Psoas muscle (tissue), 8 donors: ENCODE results near the gene CADM4. TPM values are rescaled to one million over a fixed set of nuclear protein-coding genes. Genes with fewer than 3 reads are reported as not detected.

ENCODE experiments used
- ATAC-seq, 4 donors: fragments of 200-7000 bp; cut with Tn5 transposase; one replicate each; pipeline ENCODE4 v1.9.1; 2020; ENCODE audit warnings: moderate library complexity in 3 of 4, mild to moderate bottlenecking in 2 of 4
- DNase-seq, 2 donors: peaks; one replicate each; pipeline ENCODE4 v3.0.0-alpha.2; 2020
- H3K27ac ChIP-seq: fragments of 200-600 bp; one replicate; pipeline ENCODE4 v1.8.0; 2022
- H3K27me3 ChIP-seq, 3 donors: fragments of 200-600 bp in 1 of 3; one replicate each; pipeline versions ENCODE4 v1.6.1 to v1.8.0; 2013 to 2022; ENCODE audit warnings: low read length in 2 of 3, mild to moderate bottlenecking in 2 of 3, moderate library complexity in 1 of 3; ENCODE audit not compliant: insufficient read depth in 3 of 3
- H3K36me3 ChIP-seq, 2 donors: fragments of 200-600 bp in 1 of 2; one replicate each; pipeline versions ENCODE4 v1.6.1 to v1.8.0; 2013 to 2022; ENCODE audit warnings: low read depth in 1 of 2, mild to moderate bottlenecking in 1 of 2, moderate library complexity in 1 of 2; ENCODE audit not compliant: insufficient read depth in 1 of 2
- H3K4me1 ChIP-seq: fragments of 200-600 bp; one replicate; pipeline ENCODE4 v1.8.0; 2022
- H3K4me3 ChIP-seq: fragments of 200-600 bp; one replicate; pipeline ENCODE4 v1.8.0; 2022; ENCODE audit warnings: mild to moderate bottlenecking
- H3K9me3 ChIP-seq: fragments of 200-600 bp; one replicate; pipeline ENCODE4 v1.8.0; 2022
- CTCF ChIP-seq: fragments of 200-600 bp; IDR thresholded peaks from one replicate; pipeline ENCODE4 v1.8.0; 2022; ENCODE audit warnings: antibody characterized with exemption
- WGBS, 3 donors: extraction: QIAGEN DNeasy Blood & Tissue Kit; methylation state at CpG; one replicate each; pipeline versions ENCODE4 v1.1.6 to v1.1.7; 2013; 5-methylcytosine and 5-hydroxymethylcytosine counted together
- intact Hi-C, 2 donors: fragments of 100-400 bp; cut with DNase I; formaldehyde crosslinking; loops; one replicate each; pipeline versions ENCODE4 v1.11.0 to v1.14.2; 2022
- polyA plus RNA-seq, 3 donors: library from polyadenylated mRNA; stranded (reverse); fragments of 200-250 nt; gene quantifications; one replicate each; pipeline ENCODE4 v1.2.3, GENCODE V29; 2013
- total RNA-seq, 4 donors: library from RNA; stranded (reverse); fragmentation: NEBNext Ultra II Directional in 2 of 4; extraction: Animal tissue kit (Norgen Biotek cat#: 25700) in 2 of 4; gene quantifications; one replicate each; pipeline versions ENCODE4 v1.2.1 to v1.2.4, GENCODE V29; 2021 to 2023
- donor health status: healthy with polysubstance abuse.
- donor health status: DM: no; HTN: no; CAD: no; lungs with moderate emphysema.
- donor health status: Bipolar disorder and iron deficiency.
- donor health status: healthy.
- donor health status: DM: yes; HTN: yes; CAD: no.
- donor health status: DM: no; HTN: no; CAD: no.
- donor health status: DM: no; HTN: no; CAD: no.
- donor health status: DM: yes; HTN: yes; CAD: no.

The CADM4 gene
- total and polyA plus RNA-seq, 7 donors = 1.8 to 10.6 (median 4.4) TPM

- Histone ChIP-seq H3K27me3 (peaks cover 0 to 23% (median 2%) of the 10 kb centered on the region in 3 donors), H3K27ac (no peak overlapping the region), H3K9me3 (no peaks in the 10 kb centered on the region), H3K4me3 (no peak overlapping the region), H3K36me3 (no peaks in the 10 kb centered on the region), H3K4me1 (no peaks in the 10 kb centered on the region)
- no peak for ATAC-seq
- no peak for TF ChIP-seq CTCF
- DNase-seq = no peak
- 85 to 92% (median 90%) methylated on average over 11 of the region's 11 CpGs for WGBS, 3 donors
- intact Hi-C loops = no loop called here
These were observed 36.3 kb upstream of the CADM4 start for GRCh38 chr19:43675906-43676305.

DNA sequence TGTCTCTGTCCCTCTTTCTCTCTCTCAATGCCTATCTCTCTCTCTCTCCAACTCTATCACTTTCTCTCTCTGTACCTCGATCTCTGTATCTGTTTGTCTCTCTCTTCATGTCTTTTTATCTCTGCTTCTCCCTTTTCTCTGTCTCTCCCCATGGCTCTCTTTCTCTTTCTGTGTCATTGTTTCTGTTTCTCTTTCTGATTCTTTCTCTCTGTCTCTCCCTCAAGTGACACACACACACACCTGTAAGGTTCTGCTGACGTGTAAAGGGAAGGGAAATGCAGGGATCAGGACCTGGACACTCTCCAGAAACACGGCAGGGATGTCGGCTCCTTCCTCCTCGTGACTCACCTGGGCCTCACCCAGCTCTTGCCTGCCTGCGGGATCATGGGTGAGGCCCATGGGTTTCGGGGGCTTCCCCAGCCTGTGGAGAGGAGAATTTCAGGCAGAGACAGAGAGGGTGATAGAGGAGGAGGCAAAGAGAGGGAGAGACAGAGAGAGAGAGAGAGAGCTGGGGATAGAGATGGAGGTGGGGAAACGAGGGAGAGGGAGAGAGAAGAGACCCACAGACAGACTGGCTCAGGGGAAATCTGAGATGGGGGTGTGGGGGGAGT is 35.7 kb upstream of the CADM4 start:
- no peak overlapping the region for H3K27ac ChIP-seq
- no peaks in the 10 kb centered on the region for H3K4me1 ChIP-seq
- DNase-seq (no peak), ATAC-seq (no peak)
- no peaks in the 10 kb centered on the region for H3K36me3 ChIP-seq
- intact Hi-C loops = no loop called here
- WGBS, 3 donors = 29 to 32% (median 31%) methylated on average over 8 of the region's 8 CpGs
- no peaks in the 10 kb centered on the region for H3K9me3 ChIP-seq
- no peak for TF ChIP-seq CTCF
- H3K4me3 ChIP-seq = no peak overlapping the region
- peaks cover 0 to 27% (median 4%) of the 10 kb centered on the region in 3 donors for H3K27me3 ChIP-seq

- H3K9me3 ChIP-seq = no peaks in the 10 kb centered on the region
- ATAC-seq (no peak), DNase-seq (no peak)
- H3K27me3 ChIP-seq = peaks cover 0 to 35% (median 4%) of the 10 kb centered on the region in 3 donors
- H3K4me1 ChIP-seq = peaks cover 4% of the 10 kb centered on the region
- H3K4me3 ChIP-seq = no peak overlapping the region
- intact Hi-C loops = no loop called here
- no peak overlapping the region for H3K27ac ChIP-seq
- H3K36me3 ChIP-seq = no peaks in the 10 kb centered on the region
- TF ChIP-seq CTCF = no peak
- WGBS, 3 donors = 65 to 78% (median 66%) methylated on average over 3 of the region's 3 CpGs
These were observed 34.9 kb upstream of the CADM4 start for GRCh38 chr19:43674596-43674995.

GRCh38 chr19:43674183-43674582 is 34.5 kb upstream of the CADM4 start:
- intact Hi-C loops = no loop called here
- peaks cover 0 to 39% (median 8%) of the 10 kb centered on the region in 3 donors for H3K27me3 ChIP-seq
- 85 to 89% (median 87%) methylated on average over 8 of the region's 8 CpGs for WGBS, 3 donors
- H3K4me3 ChIP-seq = no peak overlapping the region
- DNase-seq (no peak), ATAC-seq (no peak)
- H3K9me3 ChIP-seq = no peaks in the 10 kb centered on the region
- no peak overlapping the region for H3K27ac ChIP-seq
- no peak for TF ChIP-seq CTCF
- peaks cover 4% of the 10 kb centered on the region for H3K4me1 ChIP-seq
- H3K36me3 ChIP-seq = no peaks in the 10 kb centered on the region

DNA sequence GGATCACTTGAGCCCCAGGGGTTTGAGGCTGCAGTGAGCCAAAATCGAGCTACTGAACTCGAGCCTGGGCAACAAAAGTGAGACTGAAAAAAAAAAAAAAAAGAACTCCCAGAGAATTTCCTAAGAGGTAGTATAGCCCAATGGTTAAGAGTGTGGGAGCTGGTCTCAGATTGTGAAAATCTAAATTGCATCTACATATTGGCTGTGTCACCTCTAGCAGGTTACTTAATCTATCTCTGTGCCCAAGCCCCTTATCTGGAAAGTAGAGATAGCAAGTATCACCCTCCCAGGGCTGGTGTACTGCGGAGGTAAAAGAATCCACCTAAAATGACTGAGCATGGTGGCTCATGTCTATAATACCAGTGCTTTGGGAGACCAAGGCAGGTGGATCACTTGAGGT is 34.0 kb upstream of the CADM4 start:
- intact Hi-C loops = no loop called here
- no peak for ATAC-seq
- Histone ChIP-seq H3K27ac (no peak overlapping the region), H3K9me3 (no peaks in the 10 kb centered on the region), H3K4me3 (no peak overlapping the region), H3K27me3 (peaks cover 0 to 42% (median 8%) of the 10 kb centered on the region in 3 donors), H3K4me1 (peaks cover 4% of the 10 kb centered on the region), H3K36me3 (no peaks in the 10 kb centered on the region)
- DNase-seq = no peak
- 60 to 66% (median 60%) methylated on average over 3 of the region's 3 CpGs for WGBS, 3 donors
- no peak for TF ChIP-seq CTCF
